ENCODE data around the gene SPTB.
A peak's percentile ranks its signal among the peaks of the same experiment; 100 is the strongest.

Gene SPTB

DNA sequence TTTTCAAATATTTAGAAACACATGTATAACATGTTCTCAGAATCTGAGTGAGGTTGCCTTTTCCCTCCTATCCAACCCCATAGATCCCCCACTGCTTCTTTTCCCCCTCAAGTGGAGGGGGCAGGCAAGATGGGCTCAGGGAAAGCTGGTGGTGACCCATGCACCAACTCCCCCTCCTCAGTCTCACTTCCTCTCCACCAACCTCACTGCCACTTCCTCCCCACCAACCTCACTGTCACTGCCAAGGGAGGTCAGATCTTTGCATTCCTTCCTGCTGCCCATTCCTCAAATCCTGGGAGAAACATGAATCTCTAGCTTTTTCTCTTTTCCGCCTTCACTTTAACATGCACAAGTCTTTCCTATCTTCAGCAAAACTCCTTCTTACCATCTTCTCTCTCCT, 48.7 kb downstream of the SPTB start:
- DNase-seq (ENCODE audit: low read depth) = no peak

DNA sequence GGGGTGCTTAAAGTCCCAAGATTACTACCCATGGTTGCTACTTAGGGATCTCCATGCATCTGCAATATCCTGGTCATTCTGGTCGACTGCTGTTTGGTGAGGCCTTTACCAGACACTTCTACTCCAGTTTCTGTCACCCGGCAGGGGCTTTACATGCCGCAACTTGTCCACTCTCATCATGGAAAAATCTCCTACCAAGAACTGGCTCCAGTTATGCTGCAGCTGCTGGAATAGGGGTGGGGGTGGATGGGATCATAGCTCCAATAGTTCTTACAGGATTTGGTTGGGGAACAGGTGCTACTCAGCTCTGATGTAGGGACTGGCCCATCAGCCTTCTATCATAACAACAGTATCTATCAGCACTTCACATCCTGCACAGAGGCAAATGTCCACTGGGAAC, 51.6 kb downstream of the SPTB start:
- DNase-seq (ENCODE audit: low read depth) = no peak
- no peak overlapping the region for H3K4me3 ChIP-seq (ENCODE audit: low read length)
- TF ChIP-seq, protein P1, sequence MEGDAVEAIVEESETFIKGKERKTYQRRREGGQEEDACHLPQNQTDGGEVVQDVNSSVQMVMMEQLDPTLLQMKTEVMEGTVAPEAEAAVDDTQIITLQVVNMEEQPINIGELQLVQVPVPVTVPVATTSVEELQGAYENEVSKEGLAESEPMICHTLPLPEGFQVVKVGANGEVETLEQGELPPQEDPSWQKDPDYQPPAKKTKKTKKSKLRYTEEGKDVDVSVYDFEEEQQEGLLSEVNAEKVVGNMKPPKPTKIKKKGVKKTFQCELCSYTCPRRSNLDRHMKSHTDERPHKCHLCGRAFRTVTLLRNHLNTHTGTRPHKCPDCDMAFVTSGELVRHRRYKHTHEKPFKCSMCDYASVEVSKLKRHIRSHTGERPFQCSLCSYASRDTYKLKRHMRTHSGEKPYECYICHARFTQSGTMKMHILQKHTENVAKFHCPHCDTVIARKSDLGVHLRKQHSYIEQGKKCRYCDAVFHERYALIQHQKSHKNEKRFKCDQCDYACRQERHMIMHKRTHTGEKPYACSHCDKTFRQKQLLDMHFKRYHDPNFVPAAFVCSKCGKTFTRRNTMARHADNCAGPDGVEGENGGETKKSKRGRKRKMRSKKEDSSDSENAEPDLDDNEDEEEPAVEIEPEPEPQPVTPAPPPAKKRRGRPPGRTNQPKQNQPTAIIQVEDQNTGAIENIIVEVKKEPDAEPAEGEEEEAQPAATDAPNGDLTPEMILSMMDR (conservative IDR thresholded peaks at IDR 0.05; ENCODE audit: low read length) = no peak

More for the DNA sequence above, 48.7 kb downstream of the SPTB start:
- TF ChIP-seq, protein P1 (conservative IDR thresholded peaks at IDR 0.05; ENCODE audit: low read length) = no peak
- no peak overlapping the region for H3K4me3 ChIP-seq (ENCODE audit: low read length)

DNA sequence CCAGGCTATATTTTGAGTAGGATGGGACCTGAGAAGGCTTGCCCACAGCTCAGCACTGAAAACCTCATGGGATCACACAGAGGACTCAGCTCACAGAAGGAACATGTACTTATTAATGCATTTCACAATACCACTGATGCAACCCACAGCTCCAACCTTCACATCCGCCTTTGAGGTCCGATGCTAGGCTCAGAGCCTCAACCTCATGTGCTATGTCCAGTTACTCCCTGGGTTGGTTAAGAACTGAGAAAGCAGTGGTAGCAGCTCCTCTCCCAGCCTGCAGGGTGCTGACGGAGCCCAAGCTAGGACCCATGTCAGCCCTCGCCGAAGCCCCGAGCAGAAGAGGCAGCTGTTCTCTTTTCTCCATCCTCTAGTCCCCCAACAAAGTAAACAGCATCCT, 52.9 kb downstream of the SPTB start:
- DNase-seq (ENCODE audit: low read depth) = peak; percentile 51
- no peak overlapping the region for H3K4me3 ChIP-seq (ENCODE audit: low read length)
- TF ChIP-seq, protein P1 (conservative IDR thresholded peaks at IDR 0.05; ENCODE audit: low read length) = no peak

DNA sequence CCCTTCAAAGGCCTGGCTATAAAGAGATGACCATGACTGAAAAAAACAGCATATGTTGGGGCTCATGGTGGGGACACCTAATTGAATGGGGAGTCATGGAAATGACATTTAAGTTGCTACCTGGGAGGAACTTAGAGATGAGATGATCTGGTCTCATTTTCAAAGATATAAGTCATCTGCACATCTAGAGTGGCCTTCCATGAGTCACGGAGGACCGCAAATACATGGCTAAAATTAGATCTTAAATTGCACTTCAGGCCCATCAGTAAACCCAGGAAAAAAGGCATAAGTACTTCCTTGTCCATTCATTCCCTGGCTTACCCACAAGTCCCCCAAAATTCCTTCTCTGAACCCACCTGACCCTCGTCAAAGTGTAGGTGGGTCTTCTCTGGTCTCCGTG, 53.4 kb downstream of the SPTB start:
- TF ChIP-seq, protein P1 (conservative IDR thresholded peaks at IDR 0.05; ENCODE audit: low read length) = no peak
- H3K4me3 ChIP-seq (ENCODE audit: low read length) = no peak overlapping the region
- DNase-seq (ENCODE audit: low read depth) = peak; percentile 30

DNA sequence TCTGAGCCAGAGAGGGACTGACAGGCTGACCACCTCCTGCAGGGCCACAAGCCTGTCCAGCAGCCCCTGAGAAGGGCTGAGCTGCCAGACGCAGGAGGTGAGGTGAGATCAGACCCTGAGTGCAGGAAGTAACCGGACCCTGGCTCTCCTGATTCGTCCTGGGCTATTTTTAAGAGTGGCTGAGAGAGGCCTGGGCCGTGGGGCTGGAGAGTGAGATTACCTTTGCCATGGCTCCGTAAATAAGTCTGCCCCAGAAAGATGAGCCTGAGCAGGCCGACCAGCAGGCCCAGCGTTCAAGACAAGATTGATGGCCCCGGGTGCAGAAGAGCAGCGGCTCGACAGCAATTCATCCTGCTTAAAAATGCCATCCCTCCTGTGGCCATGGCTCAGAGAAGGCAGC, 54.2 kb downstream of the SPTB start:
- DNase-seq (ENCODE audit: low read depth) = no peak
- H3K4me3 ChIP-seq (ENCODE audit: low read length) = no peak overlapping the region
- TF ChIP-seq, protein P1 (conservative IDR thresholded peaks at IDR 0.05; ENCODE audit: low read length) = no peak

DNA sequence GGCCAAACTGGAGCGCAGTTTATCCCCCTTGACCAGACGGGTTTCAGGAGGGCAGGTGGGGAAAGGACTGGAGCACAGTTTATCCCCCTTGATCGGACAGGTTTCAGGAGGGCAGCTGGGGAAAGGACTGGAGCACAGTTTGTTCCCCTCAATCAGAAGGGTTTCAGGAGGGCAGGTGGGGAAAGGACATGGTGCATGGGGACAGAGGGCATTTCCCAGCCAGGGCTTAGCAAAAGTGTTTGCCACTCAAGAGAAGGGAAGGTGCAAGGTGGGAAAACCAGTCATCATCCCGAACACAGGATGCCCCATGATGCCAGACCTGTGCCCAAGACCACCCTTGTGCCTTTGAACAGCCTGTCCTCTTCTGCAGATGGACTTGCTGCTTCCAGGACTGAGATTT, 54.7 kb downstream of the SPTB start:
- no peak overlapping the region for H3K4me3 ChIP-seq (ENCODE audit: low read length)
- TF ChIP-seq, protein P1 (conservative IDR thresholded peaks at IDR 0.05; ENCODE audit: low read length) = no peak
- no peak for DNase-seq (ENCODE audit: low read depth)

DNA sequence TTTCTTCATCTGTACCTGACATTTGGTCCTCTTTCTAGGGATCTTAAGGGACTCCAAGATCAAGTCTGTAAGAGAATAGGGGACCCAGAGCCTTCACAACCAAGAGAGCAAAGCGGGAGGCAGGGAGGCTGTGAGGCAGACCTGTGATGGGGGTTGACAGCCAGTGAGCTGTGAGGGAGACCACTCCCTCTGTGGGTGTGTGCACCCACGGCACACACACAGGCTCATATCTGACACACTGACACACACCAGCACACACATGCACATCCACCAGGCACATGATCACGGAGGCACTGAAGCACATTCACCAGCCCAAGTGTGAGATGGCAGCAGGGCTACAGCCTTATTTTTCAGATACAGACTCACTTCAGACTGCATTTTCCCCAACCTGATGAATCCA, 55.2 kb downstream of the SPTB start:
- H3K4me3 ChIP-seq (ENCODE audit: low read length) = no peak overlapping the region
- TF ChIP-seq, protein P1 (conservative IDR thresholded peaks at IDR 0.05; ENCODE audit: low read length) = no peak
- no peak for DNase-seq (ENCODE audit: low read depth)
